GM23338 (cell line): ENCODE data around the gene MMP15. TPM values are rescaled to one million over a fixed set of nuclear protein-coding genes. Genes with fewer than 3 reads are reported as not detected.

Source experiments
- ATAC-seq: fragments of 200-7000 bp; cut with Tn5 transposase; 3 replicates; pipeline ENCODE4 v1.9.1; 2020
- DNase-seq: peaks from one replicate; pipeline ENCODE4 v3.0.0-alpha.2; 2015; ENCODE audit warnings: low spot score
- H2AFZ ChIP-seq: fragments of 200-600 bp; sonication (generic); 2 replicates; pipeline ENCODE4 v1.8.0; 2016; ENCODE audit warnings: antibody characterized with exemption, mild to moderate bottlenecking, moderate library complexity
- H3F3A ChIP-seq: fragments of 200-600 bp; sonication (generic); replicated peaks from 2 replicates; pipeline ENCODE4 v1.8.0; 2017; ENCODE audit warnings: antibody characterized with exemption, mixed run types, low read depth
- H3K27ac ChIP-seq: fragments of 200-600 bp; sonication (generic); 2 replicates; pipeline ENCODE4 v1.6.1; 2016; ENCODE audit warnings: low read depth
- H3K27me3 ChIP-seq: fragments of 200-600 bp; sonication (generic); 2 replicates; pipeline ENCODE4 v1.8.0; 2016; ENCODE audit warnings: mild to moderate bottlenecking, mixed run types, moderate library complexity; ENCODE audit not compliant: insufficient read depth
- H3K36me3 ChIP-seq: fragments of 200-600 bp; sonication (generic); 2 replicates; pipeline ENCODE4 v1.8.0; 2016; ENCODE audit warnings: mild to moderate bottlenecking; ENCODE audit not compliant: insufficient read depth
- H3K4me1 ChIP-seq: fragments of 200-600 bp; sonication (generic); 2 replicates; pipeline ENCODE4 v1.8.0; 2016; ENCODE audit warnings: mild to moderate bottlenecking, moderate library complexity; ENCODE audit not compliant: insufficient read depth
- H3K4me2 ChIP-seq: fragments of 200-600 bp; sonication (generic); 2 replicates; pipeline ENCODE4 v1.7.1; 2017; ENCODE audit warnings: mixed run types
- H3K4me3 ChIP-seq: fragments of 200-600 bp; sonication (generic); 2 replicates; pipeline ENCODE4 v1.6.1; 2016; ENCODE audit warnings: mixed run types
- H3K79me2 ChIP-seq: fragments of 200-600 bp; sonication (generic); replicated peaks from 2 replicates; pipeline ENCODE4 v1.8.0; 2017; ENCODE audit warnings: mild to moderate bottlenecking; ENCODE audit not compliant: insufficient read depth
- H3K9me2 ChIP-seq: fragments of 200-600 bp; sonication (generic); 2 replicates; pipeline ENCODE4 v1.8.0; 2017; ENCODE audit not compliant: insufficient read depth
- H4K20me1 ChIP-seq: fragments of 200-600 bp; sonication (generic); replicated peaks from 2 replicates; pipeline ENCODE4 v1.8.0; 2017; ENCODE audit warnings: mild to moderate bottlenecking; ENCODE audit not compliant: insufficient read depth
- H3K27ac Mint-ChIP-seq: 2 replicates; pipeline ENCODE4 v1.8.0; 2020; ENCODE audit warnings: inconsistent platforms, mild to moderate bottlenecking, moderate library complexity, mixed read lengths
- H3K27me3 Mint-ChIP-seq: 3 replicates; pipeline ENCODE4 v1.8.0; 2022; ENCODE audit warnings: low read depth, mild to moderate bottlenecking, moderate library complexity, mixed read lengths, inconsistent platforms; ENCODE audit not compliant: insufficient read depth, poor library complexity
- H3K36me3 Mint-ChIP-seq: 3 replicates; pipeline ENCODE4 v1.8.0; 2021; ENCODE audit warnings: low read depth, mild to moderate bottlenecking, inconsistent platforms, moderate library complexity, mixed read lengths
- H3K4me1 Mint-ChIP-seq: 3 replicates; pipeline ENCODE4 v1.8.0; 2020; ENCODE audit warnings: mild to moderate bottlenecking, inconsistent platforms, mixed read lengths
- H3K4me3 Mint-ChIP-seq: 3 replicates; pipeline ENCODE4 v1.8.0; 2021; ENCODE audit warnings: moderate library complexity, mild to moderate bottlenecking, inconsistent platforms, mixed read lengths
- H3K9me3 Mint-ChIP-seq: 3 replicates; pipeline ENCODE4 v1.8.0; 2020; ENCODE audit warnings: moderate library complexity, mild to moderate bottlenecking, inconsistent platforms, mixed read lengths
- EZH2 ChIP-seq: fragments of 200-600 bp; sonication (generic); IDR thresholded peaks from one replicate; pipeline ENCODE4 v1.8.0; 2017; ENCODE audit warnings: antibody characterized with exemption, mild to moderate bottlenecking, low read depth; ENCODE audit not compliant: unreplicated experiment
- JUNB ChIP-seq: IDR thresholded peaks from one replicate; pipeline ENCODE4 v1.6.1; 2016; ENCODE audit warnings: antibody characterized with exemption; ENCODE audit not compliant: unreplicated experiment
- NANOG ChIP-seq: IDR thresholded peaks from 2 replicates; pipeline ENCODE4 v1.6.1; 2016; ENCODE audit warnings: antibody characterized with exemption, borderline replicate concordance
- STAT1 ChIP-seq: IDR thresholded peaks from one replicate; pipeline ENCODE4 v1.6.1; 2016; ENCODE audit warnings: antibody characterized with exemption; ENCODE audit not compliant: unreplicated experiment
- ZNF114 ChIP-seq: fragments of 250-450 bp; sonication (Bioruptor Pico); IDR thresholded peaks from 2 replicates; pipeline ENCODE4 v1.5.0; 2020; ENCODE audit warnings: mild to moderate bottlenecking, moderate library complexity
- ZNF331 ChIP-seq: fragments of 250-450 bp; sonication (Bioruptor Pico); IDR thresholded peaks from 2 replicates; pipeline ENCODE4 v1.5.0; 2020; ENCODE audit warnings: low read depth, mild to moderate bottlenecking, moderate library complexity
- ZNF462 ChIP-seq: fragments of 250-450 bp; sonication (Bioruptor Pico); IDR thresholded peaks from 2 replicates; pipeline ENCODE4 v1.5.0; 2020; ENCODE audit warnings: mild to moderate bottlenecking, moderate library complexity
- polyA plus RNA-seq: library from polyadenylated mRNA; unstranded; fragments of >200 nt; fragmentation: Nextera tagmentation; extraction: Ambion mirVana; gene quantifications from 2 replicates; pipeline ENCODE4 v1.2.1, GENCODE V29; 2016
- total RNA-seq: library from RNA; depleted of rRNA; stranded (reverse); fragments of >200 nt; shearing (Covaris generic); gene quantifications from 2 replicates; pipeline ENCODE4 v1.2.3, GENCODE V29; 2014
- TF ChIP-seq, protein P1 (sequence below): IDR thresholded peaks from one replicate; pipeline ENCODE4 v1.6.1; 2018; ENCODE audit warnings: antibody characterized with exemption; ENCODE audit not compliant: unreplicated experiment

MMP15 gene
- total and polyA plus RNA-seq, 2 experiments from 2014 or later: 10.9 to 79.1 TPM

- no peak for TF ChIP-seq ZNF462 (CRISPR knock-in tag)
- no peak for TF ChIP-seq EZH2
These were observed 33.9 kb upstream of the MMP15 start (continued) for GRCh38 chr16:57991551-57992059.

DNA sequence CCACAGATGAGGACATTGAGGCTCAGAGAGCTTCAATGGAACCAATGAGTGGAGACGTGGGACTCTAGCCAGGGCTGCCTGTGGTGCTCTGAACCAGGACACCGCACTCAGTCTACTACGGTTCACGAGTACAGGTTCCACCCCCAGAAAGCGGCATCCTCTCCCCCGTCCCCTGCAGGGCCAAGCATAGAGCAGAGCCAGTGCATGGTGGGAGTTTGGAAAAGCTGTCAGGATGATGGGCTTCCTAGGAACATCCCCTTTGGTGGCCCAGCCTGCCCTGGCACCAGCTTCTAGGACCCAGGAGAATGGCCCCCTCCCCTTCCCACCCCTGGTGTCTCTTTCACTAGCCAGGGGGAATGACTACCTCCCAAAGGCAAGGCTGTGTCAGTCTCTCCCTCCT, 33.5 kb upstream of the MMP15 start:
- no peak overlapping the region for H3K27ac ChIP-seq
- ATAC-seq: no peak
- Mint-ChIP-seq H3K27me3 (peaks cover 16% of the 10 kb centered on the region), H3K4me1 (peaks cover 14% of the 10 kb centered on the region), H3K27ac (no peak overlapping the region), H3K36me3 (peaks cover 2% of the 10 kb centered on the region; the same call in 2 of the 3 replicates), H3K9me3 (no peaks in the 10 kb centered on the region), H3K4me3 (no peak overlapping the region)
- H3K4me1 ChIP-seq: no peaks in the 10 kb centered on the region
- no peak overlapping the region for H3K4me3 ChIP-seq
- TF ChIP-seq ZNF331 (CRISPR knock-in tag) (no peak), NANOG (no peak), JUNB (no peak), STAT1 (no peak), ZNF114 (CRISPR knock-in tag) (no peak)
- TF ChIP-seq, protein P1, sequence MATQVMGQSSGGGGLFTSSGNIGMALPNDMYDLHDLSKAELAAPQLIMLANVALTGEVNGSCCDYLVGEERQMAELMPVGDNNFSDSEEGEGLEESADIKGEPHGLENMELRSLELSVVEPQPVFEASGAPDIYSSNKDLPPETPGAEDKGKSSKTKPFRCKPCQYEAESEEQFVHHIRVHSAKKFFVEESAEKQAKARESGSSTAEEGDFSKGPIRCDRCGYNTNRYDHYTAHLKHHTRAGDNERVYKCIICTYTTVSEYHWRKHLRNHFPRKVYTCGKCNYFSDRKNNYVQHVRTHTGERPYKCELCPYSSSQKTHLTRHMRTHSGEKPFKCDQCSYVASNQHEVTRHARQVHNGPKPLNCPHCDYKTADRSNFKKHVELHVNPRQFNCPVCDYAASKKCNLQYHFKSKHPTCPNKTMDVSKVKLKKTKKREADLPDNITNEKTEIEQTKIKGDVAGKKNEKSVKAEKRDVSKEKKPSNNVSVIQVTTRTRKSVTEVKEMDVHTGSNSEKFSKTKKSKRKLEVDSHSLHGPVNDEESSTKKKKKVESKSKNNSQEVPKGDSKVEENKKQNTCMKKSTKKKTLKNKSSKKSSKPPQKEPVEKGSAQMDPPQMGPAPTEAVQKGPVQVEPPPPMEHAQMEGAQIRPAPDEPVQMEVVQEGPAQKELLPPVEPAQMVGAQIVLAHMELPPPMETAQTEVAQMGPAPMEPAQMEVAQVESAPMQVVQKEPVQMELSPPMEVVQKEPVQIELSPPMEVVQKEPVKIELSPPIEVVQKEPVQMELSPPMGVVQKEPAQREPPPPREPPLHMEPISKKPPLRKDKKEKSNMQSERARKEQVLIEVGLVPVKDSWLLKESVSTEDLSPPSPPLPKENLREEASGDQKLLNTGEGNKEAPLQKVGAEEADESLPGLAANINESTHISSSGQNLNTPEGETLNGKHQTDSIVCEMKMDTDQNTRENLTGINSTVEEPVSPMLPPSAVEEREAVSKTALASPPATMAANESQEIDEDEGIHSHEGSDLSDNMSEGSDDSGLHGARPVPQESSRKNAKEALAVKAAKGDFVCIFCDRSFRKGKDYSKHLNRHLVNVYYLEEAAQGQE: no peak
- H3K79me2 ChIP-seq: no peaks in the 10 kb centered on the region
- no peak overlapping the region for H3K4me2 ChIP-seq
- no peaks in the 10 kb centered on the region for H3F3A ChIP-seq
- no peak overlapping the region for H2AFZ ChIP-seq
- peaks cover 4% of the 10 kb centered on the region; the same call in 1 of the 2 replicates for H3K27me3 ChIP-seq
- H4K20me1 ChIP-seq: no peaks in the 10 kb centered on the region
- DNase-seq: no peak
- H3K36me3 ChIP-seq: no peaks in the 10 kb centered on the region
- no peaks in the 10 kb centered on the region for H3K9me2 ChIP-seq
